GDM1 (cell line): ENCODE results near the gene BTNL8.

Source experiments
- DNase-seq: peaks from one replicate; lab custom pipeline; 2025; lab: John Stamatoyannopoulos, UW

BTNL8 gene

GRCh38 chr5:180898621-180899246 is at the start of gene BTNL8:
BTNL8 (plus strand) TSS chr5:180899159; CDS start chr5:180899311, 152 bp downstream.
- DNase-seq = no peak

DNA sequence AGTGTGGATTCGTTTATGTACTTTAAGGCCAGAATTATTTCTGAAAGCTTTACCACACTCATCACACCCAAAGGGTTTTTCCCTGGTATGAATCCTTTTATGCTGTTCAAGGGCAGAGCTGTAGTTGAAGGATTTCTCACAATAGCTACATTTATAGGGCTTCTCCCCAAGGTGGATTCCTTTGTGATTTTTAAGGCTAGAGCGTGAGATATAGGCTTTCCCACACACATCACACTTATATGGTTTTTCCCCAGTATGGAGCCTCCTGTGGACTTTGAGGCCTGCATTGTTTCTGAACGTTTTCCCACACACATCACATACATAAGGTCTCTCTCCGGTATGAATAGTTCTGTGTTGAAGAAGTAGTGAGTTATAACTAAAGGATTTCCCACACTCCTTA is 49.1 kb upstream of the BTNL8 start:
- DNase-seq = no peak

GRCh38 chr5:180850434-180851078 is 48.4 kb upstream of the BTNL8 start:
- no peak for DNase-seq

DNA sequence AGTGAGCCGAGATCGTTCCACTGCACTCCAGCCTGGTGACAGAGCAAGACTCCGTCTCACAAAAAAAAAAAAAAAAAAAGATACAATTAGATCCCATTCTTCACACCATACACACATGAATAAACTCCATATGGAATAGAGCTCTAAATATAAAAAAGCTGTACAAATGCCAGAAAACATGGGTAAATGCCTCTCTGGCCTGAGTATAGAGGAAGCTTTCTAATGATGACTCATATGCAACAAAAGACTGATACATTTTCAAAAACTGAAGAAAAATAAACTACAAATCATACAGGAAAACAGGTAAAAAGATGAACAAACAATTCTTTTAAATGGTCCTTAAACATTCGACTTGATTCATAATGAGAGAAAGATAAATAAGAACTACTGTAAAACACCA is 46.5 kb upstream of the BTNL8 start:
- no peak for DNase-seq

GRCh38 chr5:180853121-180853847 is 45.7 kb upstream of the BTNL8 start:
- DNase-seq = no peak

- no peak for DNase-seq
These were observed 45.1 kb upstream of the BTNL8 start for GRCh38 chr5:180853848-180854176.

DNA sequence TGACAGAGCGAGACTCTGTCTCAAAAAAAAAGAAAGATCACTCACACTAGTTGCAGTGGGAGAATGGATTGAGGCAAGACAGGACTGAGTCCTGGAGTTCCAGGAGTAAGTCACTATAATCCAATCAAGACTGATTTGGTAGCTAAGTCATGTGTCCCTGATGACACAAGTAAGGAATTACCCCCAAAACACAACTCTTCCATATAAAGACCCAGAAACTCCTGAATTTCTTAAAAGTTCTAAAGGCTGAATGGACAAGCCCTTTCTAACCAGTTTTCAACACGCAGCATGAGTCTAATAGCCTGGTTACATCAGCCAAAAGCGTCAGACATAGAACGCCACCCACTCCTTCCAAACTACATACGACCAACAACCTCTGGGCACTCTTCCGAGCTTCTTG is 40.4 kb upstream of the BTNL8 start:
- no peak for DNase-seq

DNA sequence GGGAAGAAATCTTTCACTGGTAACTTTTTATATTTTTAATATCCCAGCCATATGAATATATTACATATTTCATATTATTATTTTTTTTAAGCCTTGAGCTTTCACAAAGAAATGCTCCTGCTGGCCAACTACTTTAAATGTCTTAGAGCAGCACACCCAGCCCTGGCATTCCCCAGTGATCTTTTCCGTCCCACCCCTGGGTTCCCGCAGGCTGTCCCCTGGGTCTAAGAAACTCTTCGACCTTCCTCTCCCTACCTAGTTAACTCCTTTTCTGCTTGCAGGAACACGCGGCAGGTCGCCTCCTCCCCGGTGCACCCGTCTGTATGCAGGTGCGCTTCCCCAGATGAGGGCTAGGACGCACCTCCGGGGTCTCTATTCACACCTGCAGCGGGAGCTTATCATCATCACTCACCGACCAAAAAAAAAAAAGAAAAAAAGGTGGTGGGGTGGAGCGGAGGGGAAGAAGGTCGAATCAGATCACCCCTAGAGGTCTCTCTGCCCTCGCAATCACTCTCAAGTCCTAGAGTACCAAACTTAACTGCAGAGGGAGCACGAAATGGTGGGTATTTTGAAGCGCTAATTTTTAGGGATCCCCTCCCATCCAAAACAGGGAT is 38.6 kb upstream of the BTNL8 start:
- peak; percentile 39 for DNase-seq

GRCh38 chr5:180860887-180861822 is 37.8 kb upstream of the BTNL8 start, which contains the start of gene ZFP62:
ZFP62 (minus strand) TSS chr5:180861276; CDS start chr5:180861219, 57 bp downstream.
- DNase-seq = peak; percentile 90

- no peak for DNase-seq
These were observed 36.3 kb upstream of the BTNL8 start for GRCh38 chr5:180862645-180863044.

DNA sequence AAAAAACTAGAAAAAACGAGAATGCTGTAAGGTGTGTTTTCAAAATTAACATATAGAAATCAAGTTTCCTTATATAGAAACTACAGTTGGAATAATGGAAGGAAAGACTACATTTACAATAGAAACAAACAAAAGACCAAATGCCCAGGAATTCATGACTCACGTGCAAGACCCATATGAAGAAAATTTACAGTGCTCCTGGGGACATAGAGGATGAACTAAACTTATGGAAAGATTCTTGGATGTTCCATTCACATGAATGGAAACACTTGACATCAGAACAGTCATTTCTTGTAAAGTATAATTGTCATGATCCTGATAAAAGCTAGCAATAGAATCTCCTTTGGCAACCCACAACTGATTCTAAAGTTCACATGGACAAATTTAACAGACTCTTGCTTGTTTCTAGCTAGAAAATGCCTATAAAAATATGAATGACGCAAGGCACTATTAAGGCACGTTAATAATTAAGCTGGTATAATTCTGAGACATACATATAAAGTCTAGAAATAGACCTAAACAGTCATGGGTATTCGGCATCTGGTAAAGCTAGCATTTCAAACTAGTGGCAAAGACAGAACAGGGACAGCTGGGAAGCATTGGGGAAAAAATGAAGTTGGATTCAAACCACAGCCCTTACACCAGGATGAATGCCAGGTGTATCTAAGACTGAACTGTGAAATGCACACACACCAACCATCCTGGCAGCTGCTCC is 32.8 kb upstream of the BTNL8 start:
- no peak for DNase-seq

DNA sequence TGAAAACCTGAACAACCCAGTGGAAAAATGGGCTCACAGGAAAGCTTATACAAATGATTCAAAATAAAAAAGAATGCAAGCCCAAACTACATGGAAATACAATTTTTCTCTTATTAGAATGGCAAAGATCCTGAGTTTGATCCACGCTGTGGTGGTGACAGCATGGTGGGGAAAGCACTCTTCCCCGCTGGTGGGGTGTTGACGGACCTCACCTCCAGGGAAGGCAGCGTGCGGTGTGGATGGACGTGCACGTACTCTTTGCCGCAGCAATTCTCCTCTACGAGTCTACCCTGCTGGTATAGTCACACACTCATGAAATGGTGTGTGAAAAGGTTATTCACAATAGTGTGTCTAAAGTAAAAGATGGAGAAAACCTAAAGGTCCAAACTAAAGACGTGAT is 32.0 kb upstream of the BTNL8 start:
- DNase-seq = no peak

DNA sequence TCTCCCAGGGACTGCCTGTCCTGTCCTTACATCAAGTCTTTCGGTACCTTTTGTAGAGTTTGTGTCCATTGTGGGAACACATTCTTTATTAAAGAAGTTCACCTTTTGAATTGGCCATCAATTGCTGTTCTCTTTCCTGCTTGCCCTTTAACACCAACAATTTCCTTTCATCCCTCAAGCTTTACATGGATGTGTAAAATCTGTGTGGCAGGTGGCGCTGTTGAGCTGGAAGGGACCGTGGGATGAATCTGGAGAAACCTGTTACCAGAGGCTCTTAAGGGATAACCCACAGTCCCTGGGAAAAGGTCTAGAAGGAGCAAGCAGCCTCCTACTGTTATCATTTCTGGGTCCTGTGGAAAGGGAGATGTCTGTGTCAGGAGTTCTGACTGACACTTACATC is 30.0 kb upstream of the BTNL8 start:
- DNase-seq = peak; percentile 43

GRCh38 chr5:180869587-180869986 is 29.4 kb upstream of the BTNL8 start:
- no peak for DNase-seq

DNA sequence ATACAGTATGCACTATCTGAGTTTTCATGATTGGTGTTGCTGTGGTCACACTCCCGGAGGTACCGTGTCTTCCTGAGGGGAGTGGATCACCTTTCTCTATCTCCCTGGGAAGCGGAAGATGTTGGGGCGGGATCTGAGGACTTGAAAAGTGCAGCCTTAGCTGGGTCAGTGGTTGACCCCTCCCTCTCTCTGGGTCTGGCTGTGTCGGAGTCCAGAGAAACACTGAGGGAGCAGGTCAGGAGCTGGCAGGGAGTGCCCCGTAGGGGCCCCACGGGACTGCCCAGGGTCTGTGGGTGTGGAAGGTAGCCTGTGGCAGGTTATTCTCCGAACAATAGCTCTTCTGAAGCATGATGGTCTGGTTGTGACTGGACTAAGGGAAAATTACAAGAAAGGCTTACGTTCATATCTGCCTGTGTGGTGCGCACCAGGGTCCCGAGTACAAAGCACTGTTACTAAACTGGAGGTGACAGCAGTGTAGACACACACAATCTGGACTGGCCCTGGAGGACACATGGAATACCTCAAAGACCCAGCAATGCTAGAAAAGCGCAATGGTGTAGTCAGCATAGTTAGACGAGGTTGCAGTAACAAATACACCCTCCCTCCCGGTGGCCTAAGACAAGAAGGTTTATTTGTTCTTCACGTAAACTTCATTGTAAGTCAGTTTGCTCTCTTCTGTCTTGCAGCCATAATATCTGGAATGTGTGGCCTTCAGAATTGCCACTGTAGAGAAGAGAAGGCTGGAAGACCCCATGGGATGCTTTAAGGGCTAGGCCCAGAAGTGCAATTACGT is 28.5 kb upstream of the BTNL8 start:
- no peak for DNase-seq

DNA sequence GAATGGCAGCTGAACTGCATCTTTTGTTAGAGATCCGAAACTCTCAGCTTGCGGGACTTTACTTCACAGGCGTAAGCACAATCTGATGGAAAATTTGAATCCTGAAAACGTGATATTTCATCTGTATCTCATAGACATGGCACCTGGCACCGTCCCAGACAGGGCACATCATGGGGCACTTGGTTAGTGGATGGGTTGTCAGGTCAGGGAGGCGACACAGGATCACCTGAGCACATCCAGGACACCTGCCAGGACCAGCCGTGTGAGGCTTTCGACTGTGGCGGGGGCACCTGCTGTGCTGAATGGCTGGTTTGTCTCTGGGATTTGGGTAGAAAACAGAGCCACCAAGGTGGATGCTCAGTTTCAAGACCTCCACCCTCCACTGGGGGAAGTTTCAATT is 26.5 kb upstream of the BTNL8 start:
- DNase-seq = no peak

DNA sequence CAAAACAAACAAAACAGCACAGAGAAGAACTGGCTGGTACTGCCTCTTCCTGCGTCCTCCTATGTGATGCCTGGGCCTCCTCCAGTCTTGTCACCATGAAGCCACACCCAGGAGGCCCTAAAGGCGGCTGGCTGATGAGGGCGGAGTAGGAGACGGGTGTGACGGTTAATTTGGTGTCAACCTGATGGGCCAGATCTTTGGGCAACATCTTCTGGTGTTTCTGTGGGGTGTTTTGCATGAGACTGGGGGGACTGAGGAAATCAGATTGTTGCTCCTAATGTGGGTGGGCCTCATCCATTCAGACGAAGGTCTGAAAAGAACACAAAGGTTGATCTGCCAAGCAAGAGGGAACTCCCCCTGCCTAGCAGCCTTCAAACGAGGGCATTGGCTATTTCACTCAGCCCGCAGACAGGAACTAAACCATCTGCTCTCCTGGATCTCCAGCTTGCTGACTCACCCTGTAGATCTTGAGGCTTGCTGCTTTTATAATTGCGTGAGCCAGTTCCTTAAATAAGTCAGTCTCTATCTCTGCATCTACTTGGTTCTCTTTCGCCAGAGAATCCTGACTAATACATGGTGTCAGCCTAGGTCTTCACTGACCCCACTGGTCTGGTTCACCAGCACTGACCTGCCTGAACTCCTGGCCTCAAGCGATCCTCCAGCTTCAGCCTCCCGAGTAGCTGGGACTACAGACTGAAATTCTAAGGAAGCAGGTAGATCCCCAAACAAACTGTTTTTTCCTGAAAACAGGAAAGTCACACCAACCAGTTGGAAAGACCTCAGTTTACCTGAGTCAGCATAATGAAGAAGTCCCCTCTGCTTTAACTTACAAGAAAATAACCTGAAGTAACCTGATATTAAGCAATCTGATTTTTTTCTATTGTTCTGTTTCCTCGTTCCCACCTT is 25.1 kb upstream of the BTNL8 start:
- DNase-seq = peak; percentile 58

- no peak for DNase-seq
These were observed 24.0 kb upstream of the BTNL8 start for GRCh38 chr5:180874804-180875582.
